Cortex of kidney (tissue), 1 donor: ENCODE data around the gene LY6G5C.

Source experiments
- DNase-seq: peaks from one replicate; lab custom pipeline; 2025; lab: John Stamatoyannopoulos, UW

Gene LY6G5C

GRCh38 chr6:31662124-31662723 is 18.6 kb downstream of the LY6G5C start:
- DNase-seq, result no peak

GRCh38 chr6:31661262-31662123 is 19.4 kb downstream of the LY6G5C start:
- no peak for DNase-seq

GRCh38 chr6:31660381-31661261 is 20.2 kb downstream of the LY6G5C start, which contains the start of gene C6orf47:
C6orf47 (minus strand) TSS chr6:31660778; CDS start chr6:31659947, 831 bp downstream.
- no peak for DNase-seq

- DNase-seq, result no peak
These were observed 21.1 kb downstream of the LY6G5C start for GRCh38 chr6:31659649-31660380.

GRCh38 chr6:31658983-31659648 is 21.8 kb downstream of the LY6G5C start:
- no peak for DNase-seq

- DNase-seq, result no peak
These were observed 22.6 kb downstream of the LY6G5C start for GRCh38 chr6:31658158-31658688.

- no peak for DNase-seq
These were observed 23.3 kb downstream of the LY6G5C start for GRCh38 chr6:31657406-31658157.

GRCh38 chr6:31655349-31656237 is 25.3 kb downstream of the LY6G5C start, which contains the start of gene APOM:
APOM (plus strand) TSS chr6:31655894; CDS start chr6:31655967, 73 bp downstream.
- DNase-seq, result no peak

GRCh38 chr6:31654574-31655348 is 26.1 kb downstream of the LY6G5C start:
- no peak for DNase-seq

- DNase-seq, result no peak
These were observed 27.7 kb downstream of the LY6G5C start for GRCh38 chr6:31652925-31653724.

GRCh38 chr6:31651602-31652191 is 29.2 kb downstream of the LY6G5C start:
- no peak for DNase-seq

GRCh38 chr6:31645325-31645724 is 35.5 kb downstream of the LY6G5C start:
- no peak for DNase-seq

GRCh38 chr6:31643818-31644454 is 36.9 kb downstream of the LY6G5C start:
- no peak for DNase-seq

GRCh38 chr6:31642798-31643570 is 37.9 kb downstream of the LY6G5C start:
- no peak for DNase-seq

- DNase-seq, result no peak
These were observed 39.5 kb downstream of the LY6G5C start for GRCh38 chr6:31641370-31641769.

- DNase-seq, result no peak
These were observed 40.3 kb downstream of the LY6G5C start for GRCh38 chr6:31640612-31641011.
